H9 (cell line): ENCODE results near the gene WNT8A. TPM values are rescaled to one million over a fixed set of nuclear protein-coding genes. Genes with fewer than 3 reads are reported as not detected.

Experiments used
- DNase-seq: peaks from one replicate; pipeline ENCODE4 v3.0.0-alpha.2; 2017
- H2AFZ ChIP-seq: one replicate; pipeline ENCODE4 v1.6.1; 2013; ENCODE audit warnings: mild to moderate bottlenecking, low read length, control low read depth, moderate library complexity
- H2AK5ac ChIP-seq: 2 replicates; pipeline ENCODE4 v1.6.1; 2013; ENCODE audit warnings: low read length, control low read depth, mixed read lengths; ENCODE audit not compliant: insufficient read length
- H2BK120ac ChIP-seq: one replicate; pipeline ENCODE4 v1.6.1; 2013; ENCODE audit warnings: low read depth, mild to moderate bottlenecking, low read length, control low read depth, inconsistent platforms; ENCODE audit not compliant: poor library complexity, severe bottlenecking
- H2BK12ac ChIP-seq: 2 replicates; pipeline ENCODE4 v1.6.1; 2013; ENCODE audit warnings: low read length, control low read depth, mixed read lengths, low read depth; ENCODE audit not compliant: insufficient read length
- H2BK15ac ChIP-seq: 2 replicates; pipeline ENCODE4 v1.6.1; 2013; ENCODE audit warnings: low read depth, low read length, control low read depth
- H2BK20ac ChIP-seq: one replicate; pipeline ENCODE4 v1.6.1; 2013; ENCODE audit warnings: low read depth, mild to moderate bottlenecking, low read length, control low read depth, inconsistent platforms; ENCODE audit not compliant: poor library complexity, severe bottlenecking
- H2BK5ac ChIP-seq: 2 replicates; pipeline ENCODE4 v1.6.1; 2013; ENCODE audit warnings: low read length, control low read depth, mixed read lengths; ENCODE audit not compliant: insufficient read length
- H3K14ac ChIP-seq: 2 replicates; pipeline ENCODE4 v1.6.1; 2013; ENCODE audit warnings: low read length, control low read depth; ENCODE audit not compliant: insufficient read depth
- H3K18ac ChIP-seq: 2 replicates; pipeline ENCODE4 v1.6.1; 2013; ENCODE audit warnings: low read depth, mild to moderate bottlenecking, mixed read lengths, low read length, control low read depth; ENCODE audit not compliant: insufficient read length
- H3K23ac ChIP-seq: 2 replicates; pipeline ENCODE4 v1.6.1; 2013; ENCODE audit warnings: low read length, control low read depth, mixed read lengths, low read depth; ENCODE audit not compliant: insufficient read length
- H3K23me2 ChIP-seq: 2 replicates; pipeline ENCODE4 v1.6.1; 2013; ENCODE audit warnings: low read depth, mild to moderate bottlenecking, mixed read lengths, low read length, control low read depth; ENCODE audit not compliant: insufficient read length, poor library complexity, severe bottlenecking
- H3K27ac ChIP-seq: 2 replicates; pipeline ENCODE4 v1.5.1; 2013; ENCODE audit warnings: low read length, control low read depth, mixed read lengths, low read depth; ENCODE audit not compliant: insufficient read length
- H3K27me3 ChIP-seq: 2 replicates; pipeline ENCODE4 v1.6.1; 2013; ENCODE audit warnings: low read length, control low read depth, inconsistent platforms; ENCODE audit not compliant: insufficient read depth
- H3K4ac ChIP-seq: 2 replicates; pipeline ENCODE4 v1.6.1; 2013; ENCODE audit warnings: low read depth, mild to moderate bottlenecking, control low read depth, inconsistent platforms, low read length, moderate library complexity
- H3K4me1 ChIP-seq: 2 replicates; pipeline ENCODE4 v1.6.1; 2013; ENCODE audit warnings: low read length, control low read depth, inconsistent platforms; ENCODE audit not compliant: insufficient read depth
- H3K4me2 ChIP-seq: 2 replicates; pipeline ENCODE4 v1.6.1; 2013; ENCODE audit warnings: low read length, control low read depth, mixed read lengths; ENCODE audit not compliant: insufficient read length, insufficient read depth
- H3K56ac ChIP-seq: 2 replicates; pipeline ENCODE4 v1.6.1; 2013; ENCODE audit warnings: low read depth, mild to moderate bottlenecking, mixed read lengths, low read length, control low read depth; ENCODE audit not compliant: insufficient read length
- H3K79me1 ChIP-seq: 2 replicates; pipeline ENCODE4 v1.6.1; 2013; ENCODE audit warnings: low read depth, mild to moderate bottlenecking, moderate library complexity, low read length, control low read depth, inconsistent platforms; ENCODE audit not compliant: insufficient read depth, poor library complexity, severe bottlenecking
- H3K79me2 ChIP-seq: 2 replicates; pipeline ENCODE4 v1.6.1; 2013; ENCODE audit warnings: low read length, control low read depth, inconsistent platforms; ENCODE audit not compliant: insufficient read depth
- H3K9ac ChIP-seq: 2 replicates; pipeline ENCODE4 v1.6.1; 2013; ENCODE audit warnings: low read length, control low read depth, mixed read lengths; ENCODE audit not compliant: insufficient read length; ENCODE audit errors: extremely low read depth
- H3K9me3 ChIP-seq: one replicate; pipeline ENCODE4 v1.6.1; 2013; ENCODE audit warnings: low read depth, low read length, inconsistent platforms; ENCODE audit not compliant: control insufficient read depth
- H3T11ph ChIP-seq: one replicate; pipeline ENCODE4 v1.6.1; 2013; ENCODE audit warnings: mild to moderate bottlenecking, low read length, control low read depth, inconsistent platforms
- H4K20me1 ChIP-seq: one replicate; pipeline ENCODE4 v1.6.1; 2013; ENCODE audit not compliant: control insufficient read depth, insufficient read length, insufficient read depth
- H4K5ac ChIP-seq: 2 replicates; pipeline ENCODE4 v1.6.1; 2013; ENCODE audit warnings: low read depth, mild to moderate bottlenecking, mixed read lengths, low read length, control low read depth; ENCODE audit not compliant: insufficient read length
- H4K8ac ChIP-seq: replicated peaks from 2 replicates; pipeline ENCODE4 v1.6.1; 2013; ENCODE audit warnings: low read length, control low read depth, mixed read lengths, low read depth; ENCODE audit not compliant: insufficient read length
- H4K91ac ChIP-seq: 2 replicates; pipeline ENCODE4 v1.6.1; 2013; ENCODE audit warnings: low read depth, mild to moderate bottlenecking, moderate library complexity, mixed read lengths, low read length, control low read depth; ENCODE audit not compliant: insufficient read length
- H3K27ac Mint-ChIP-seq, 3 experiments: 2 replicates in 2 of 3; 3 replicates in 1 of 3; pipeline ENCODE4 v1.8.0; 2020 to 2021; ENCODE audit warnings: mixed read lengths in 3 of 3, mild to moderate bottlenecking in 1 of 3, moderate library complexity in 1 of 3
- H3K27me3 Mint-ChIP-seq: 2 replicates; pipeline ENCODE4 v1.8.0; 2021; ENCODE audit warnings: low read depth, mild to moderate bottlenecking, moderate library complexity, mixed read lengths
- H3K36me3 Mint-ChIP-seq, 3 experiments: 2 replicates in 2 of 3; 3 replicates in 1 of 3; pipeline ENCODE4 v1.8.0; 2020 to 2021; ENCODE audit warnings: low read depth in 3 of 3, mixed read lengths in 3 of 3; ENCODE audit not compliant: insufficient read depth in 1 of 3
- H3K4me1 Mint-ChIP-seq, 2 experiments: 2 replicates each; pipeline ENCODE4 v1.8.0; 2020; ENCODE audit warnings: mixed read lengths in 2 of 2
- H3K4me3 Mint-ChIP-seq, 2 experiments: 2 replicates in 1 of 2; 3 replicates in 1 of 2; pipeline ENCODE4 v1.8.0; 2020 to 2021; ENCODE audit warnings: mild to moderate bottlenecking in 2 of 2, mixed read lengths in 2 of 2, moderate library complexity in 1 of 2
- H3K9me3 Mint-ChIP-seq, 2 experiments: 2 replicates in 1 of 2; 3 replicates in 1 of 2; pipeline ENCODE4 v1.8.0; 2020; ENCODE audit warnings: mild to moderate bottlenecking in 2 of 2, mixed read lengths in 2 of 2, moderate library complexity in 1 of 2
- WGBS: extraction: QIAGEN DNeasy Blood & Tissue Kit; methylation state at CpG from one replicate; pipeline ENCODE4 v1.1.7; 2013; ENCODE audit warnings: missing lambda C conversion rate, low lambda C conversion rate, mixed read lengths; ENCODE audit not compliant: insufficient read length; ENCODE audit errors: extremely low coverage; 5-methylcytosine and 5-hydroxymethylcytosine counted together
- total RNA-seq: library from RNA; stranded (reverse); gene quantifications from 2 replicates; pipeline ENCODE4 v1.2.1, GENCODE V29; 2021
- TF ChIP-seq, protein P1 (sequence below): fragments of 200-600 bp; sonication (generic); conservative IDR thresholded peaks from 3 replicates; pipeline ENCODE4 v1.8.0; 2021; ENCODE audit warnings: antibody characterized with exemption, mild to moderate bottlenecking

The WNT8A gene
- total RNA-seq, 1 experiment from 2014 or later: 0.33 TPM

DNA sequence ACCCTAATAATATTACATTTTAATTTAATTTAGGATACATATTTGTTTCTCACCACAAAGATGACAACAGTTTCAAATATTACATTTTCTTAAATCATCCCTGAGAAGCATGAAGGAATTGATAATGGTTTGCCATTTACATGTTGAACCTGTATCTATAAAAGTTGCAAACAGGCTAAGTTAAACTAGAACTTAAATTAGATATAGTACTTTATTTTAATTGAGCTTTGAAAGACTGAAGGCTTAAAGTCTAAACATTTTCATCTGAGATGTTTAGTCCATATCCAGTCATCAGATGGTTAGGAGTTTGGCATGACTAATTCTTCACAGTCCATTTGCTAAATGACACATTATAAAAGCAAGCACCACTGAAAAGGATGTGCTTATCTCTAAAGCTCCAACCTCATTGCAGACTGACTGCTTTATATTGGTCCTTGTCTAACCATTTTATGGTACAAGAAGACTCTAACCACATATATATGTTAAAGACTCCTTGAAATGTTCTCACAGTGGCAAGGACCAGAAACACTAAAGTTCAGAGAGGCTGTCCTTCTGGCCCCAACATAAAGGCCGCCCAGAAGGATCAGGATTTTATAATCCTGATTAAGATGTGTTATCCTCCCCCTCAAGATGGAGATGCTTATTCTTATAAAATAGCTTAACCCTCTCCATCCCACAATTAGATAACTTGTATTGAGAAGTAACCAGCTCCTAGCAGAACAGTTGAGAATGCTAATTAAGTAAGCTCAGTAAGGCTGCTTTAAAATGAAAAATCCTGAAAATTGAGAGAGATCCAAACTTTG lies 25.8 kb downstream of the WNT8A start:
- no peak for DNase-seq
- Histone ChIP-seq H4K8ac (no peak overlapping the region), H2BK5ac (no peak overlapping the region), H3K27ac (no peak overlapping the region), H3K4ac (no peak overlapping the region), H3K56ac (no peak overlapping the region), H3K79me2 (no peaks in the 10 kb centered on the region), H2BK120ac (no peak overlapping the region), H3K14ac (no peak overlapping the region), H4K91ac (no peak overlapping the region), H3K23me2 (no peaks in the 10 kb centered on the region), H3K79me1 (no peaks in the 10 kb centered on the region), H3T11ph (no peak overlapping the region), H4K5ac (no peak overlapping the region), H3K27me3 (no peaks in the 10 kb centered on the region), H2BK20ac (no peak overlapping the region), H2BK15ac (no peak overlapping the region), H3K23ac (no peak overlapping the region), H3K9me3 (no peaks in the 10 kb centered on the region), H4K20me1 (no peaks in the 10 kb centered on the region), H2BK12ac (no peak overlapping the region), H3K9ac (no peak overlapping the region), H2AK5ac (no peak overlapping the region), H2AFZ (no peak overlapping the region), H3K4me1 (0 out of 2 replicates have a peak, but pooled peaks cover 3% of the 10 kb centered on the region), H3K4me2 (no peak overlapping the region), H3K18ac (no peak overlapping the region)
- TF ChIP-seq, protein P1, sequence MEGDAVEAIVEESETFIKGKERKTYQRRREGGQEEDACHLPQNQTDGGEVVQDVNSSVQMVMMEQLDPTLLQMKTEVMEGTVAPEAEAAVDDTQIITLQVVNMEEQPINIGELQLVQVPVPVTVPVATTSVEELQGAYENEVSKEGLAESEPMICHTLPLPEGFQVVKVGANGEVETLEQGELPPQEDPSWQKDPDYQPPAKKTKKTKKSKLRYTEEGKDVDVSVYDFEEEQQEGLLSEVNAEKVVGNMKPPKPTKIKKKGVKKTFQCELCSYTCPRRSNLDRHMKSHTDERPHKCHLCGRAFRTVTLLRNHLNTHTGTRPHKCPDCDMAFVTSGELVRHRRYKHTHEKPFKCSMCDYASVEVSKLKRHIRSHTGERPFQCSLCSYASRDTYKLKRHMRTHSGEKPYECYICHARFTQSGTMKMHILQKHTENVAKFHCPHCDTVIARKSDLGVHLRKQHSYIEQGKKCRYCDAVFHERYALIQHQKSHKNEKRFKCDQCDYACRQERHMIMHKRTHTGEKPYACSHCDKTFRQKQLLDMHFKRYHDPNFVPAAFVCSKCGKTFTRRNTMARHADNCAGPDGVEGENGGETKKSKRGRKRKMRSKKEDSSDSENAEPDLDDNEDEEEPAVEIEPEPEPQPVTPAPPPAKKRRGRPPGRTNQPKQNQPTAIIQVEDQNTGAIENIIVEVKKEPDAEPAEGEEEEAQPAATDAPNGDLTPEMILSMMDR: no peak
- Mint-ChIP-seq H3K9me3 (no peaks in the 10 kb centered on the region), H3K27me3 (peaks cover 13% of the 10 kb centered on the region), H3K4me1 (peaks cover 13% of the 10 kb centered on the region in 2 experiments), H3K27ac (no peak overlapping the region), H3K4me3 (no peak overlapping the region), H3K36me3 (no peaks in the 10 kb centered on the region)
- no CpG with 5 or more reads among the region's 1 CpG for WGBS
